ENCODE data around the gene TMED1.
"Not testable (repeated sequence)": the region's sequence is repeated elsewhere in the genome, so short reads cannot be mapped to it uniquely, and the experiment has no call there.

The TMED1 gene

DNA sequence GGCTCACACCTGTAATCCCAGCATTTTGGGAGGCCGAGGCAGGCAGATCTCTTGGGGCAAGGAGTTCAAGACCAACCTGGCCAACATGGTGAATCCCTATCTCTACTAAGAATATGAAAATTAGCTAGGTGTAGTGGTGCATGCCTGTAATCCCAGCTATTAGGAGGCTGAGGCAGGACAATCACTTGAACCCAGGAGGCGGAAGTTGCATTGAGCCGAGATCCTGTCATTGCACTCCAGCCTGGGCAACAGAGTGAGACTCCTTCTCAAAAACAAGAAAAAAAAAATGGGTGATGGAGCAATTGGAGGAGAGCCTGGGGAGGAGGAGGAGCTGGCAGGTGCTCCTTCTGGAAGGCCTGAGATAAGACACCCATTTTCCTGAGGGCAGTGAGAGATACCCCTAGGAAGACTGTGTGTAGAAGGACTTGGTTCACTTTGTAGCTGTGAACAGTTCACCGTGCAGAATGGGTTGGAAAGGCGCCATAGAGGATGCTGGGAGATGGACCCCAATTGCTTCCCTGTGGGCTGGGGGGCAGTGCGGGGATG, 26.6 kb upstream of the TMED1 start:
- ATAC-seq: no peak

DNA sequence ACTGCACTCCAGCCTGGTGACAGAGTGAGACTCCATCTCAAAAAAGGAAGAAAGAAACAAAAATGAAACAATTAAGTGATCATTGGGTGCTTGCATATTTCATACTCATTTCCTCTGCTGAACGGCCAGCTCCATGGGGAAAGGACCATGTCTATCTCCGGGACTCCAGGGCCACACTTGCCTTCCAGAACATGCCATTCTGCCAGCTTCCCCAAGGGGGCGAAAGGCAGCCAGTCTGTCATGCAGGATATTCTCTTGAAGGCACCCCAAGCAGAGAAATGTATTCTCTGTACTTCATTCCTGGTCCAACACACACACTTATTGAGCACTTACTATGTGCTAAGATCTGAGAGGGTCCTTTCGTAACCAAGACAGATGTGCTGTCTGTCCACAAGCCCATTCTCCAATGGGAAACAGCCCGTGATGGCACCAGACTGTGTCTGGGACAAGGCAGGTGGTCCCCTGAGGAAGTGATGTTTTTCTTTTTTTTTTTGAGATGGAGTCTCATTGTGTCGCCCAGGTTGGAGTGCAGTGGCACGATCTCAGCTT, 25.2 kb upstream of the TMED1 start:
- ATAC-seq: peak in 1 of 2 donors; percentile 28

DNA sequence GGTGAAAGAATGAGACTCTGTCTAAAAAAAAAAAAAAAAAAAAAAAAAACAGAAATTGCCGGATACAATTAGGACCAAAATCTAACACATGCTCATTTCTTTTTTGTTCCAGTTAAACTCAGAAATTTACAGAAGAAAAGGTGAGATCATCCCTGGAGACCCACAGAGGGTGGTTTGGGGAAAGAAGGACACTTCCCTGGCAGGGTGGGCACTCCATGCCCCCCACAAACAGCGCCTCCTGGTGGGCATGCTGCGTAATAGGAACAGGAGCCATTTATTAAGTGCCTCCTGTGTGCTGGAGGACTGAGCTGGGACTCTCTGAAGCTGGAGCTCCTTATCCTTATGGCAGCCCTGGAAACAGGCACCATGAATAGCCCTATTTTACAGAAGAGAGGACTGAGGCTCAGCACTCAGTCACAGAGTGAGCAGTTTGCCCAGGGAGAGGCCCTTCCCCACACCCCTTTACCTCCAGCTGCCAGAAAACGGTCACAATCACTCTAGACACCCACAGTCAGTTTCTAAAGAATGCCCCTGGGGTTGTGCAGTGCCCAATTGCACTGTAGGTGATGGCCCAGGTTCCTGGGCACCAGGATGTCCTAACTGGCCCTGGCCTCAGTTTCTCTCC, 22.3 kb upstream of the TMED1 start:
- ATAC-seq: peak in 1 of 2 donors; percentile 20

DNA sequence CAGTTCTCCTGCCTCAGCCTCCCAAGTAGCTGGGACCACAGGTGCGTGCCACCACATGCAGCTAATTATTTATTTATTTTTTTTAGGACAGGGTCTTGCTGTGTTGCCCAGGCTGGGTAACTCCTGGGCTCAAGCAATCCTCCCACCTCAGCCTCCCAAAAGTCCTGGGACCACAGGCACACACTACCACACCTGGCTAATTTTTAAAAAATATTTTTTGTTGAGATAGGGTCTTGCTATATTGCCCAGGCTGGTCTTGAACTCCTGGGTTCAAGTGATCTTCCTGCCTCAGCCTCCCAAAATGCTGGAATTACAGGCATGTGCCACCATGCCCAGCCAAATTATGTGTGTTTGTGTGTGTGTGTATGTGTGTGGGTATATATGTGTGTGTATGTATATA, 20.9 kb upstream of the TMED1 start:
- not testable (repeated sequence) for ATAC-seq

DNA sequence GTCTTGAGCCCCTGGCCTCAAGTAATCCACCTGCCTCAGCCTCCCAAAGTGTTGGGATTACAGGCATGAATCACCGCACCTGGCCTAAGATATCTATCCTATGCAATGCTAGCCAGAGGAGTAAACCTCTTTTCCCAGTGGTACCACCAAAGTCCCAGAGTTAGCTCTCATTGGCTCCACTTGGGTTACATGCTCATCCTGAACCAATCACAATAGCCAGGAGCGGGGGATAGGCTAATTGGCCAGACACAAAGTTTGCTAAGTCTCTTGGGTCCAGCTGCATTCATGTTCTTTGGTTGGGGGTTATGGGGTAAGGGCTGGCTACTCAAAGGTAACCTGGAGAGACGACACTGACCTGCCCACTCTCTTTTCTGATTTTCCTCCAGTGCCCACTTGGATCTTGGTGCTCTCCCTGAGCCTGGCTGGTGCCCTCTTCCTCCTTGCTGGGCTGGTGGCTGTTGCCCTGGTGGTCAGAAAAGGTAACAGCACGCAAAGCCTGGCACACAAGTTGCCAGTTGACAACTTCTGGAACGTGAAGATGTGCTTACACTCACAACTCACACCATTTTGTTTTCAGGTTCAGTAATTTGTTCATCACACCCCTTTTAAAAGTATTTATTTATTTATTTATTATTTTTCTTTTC, 20.0 kb upstream of the TMED1 start:
- peak in 1 of 2 donors; percentile 38 for ATAC-seq

DNA sequence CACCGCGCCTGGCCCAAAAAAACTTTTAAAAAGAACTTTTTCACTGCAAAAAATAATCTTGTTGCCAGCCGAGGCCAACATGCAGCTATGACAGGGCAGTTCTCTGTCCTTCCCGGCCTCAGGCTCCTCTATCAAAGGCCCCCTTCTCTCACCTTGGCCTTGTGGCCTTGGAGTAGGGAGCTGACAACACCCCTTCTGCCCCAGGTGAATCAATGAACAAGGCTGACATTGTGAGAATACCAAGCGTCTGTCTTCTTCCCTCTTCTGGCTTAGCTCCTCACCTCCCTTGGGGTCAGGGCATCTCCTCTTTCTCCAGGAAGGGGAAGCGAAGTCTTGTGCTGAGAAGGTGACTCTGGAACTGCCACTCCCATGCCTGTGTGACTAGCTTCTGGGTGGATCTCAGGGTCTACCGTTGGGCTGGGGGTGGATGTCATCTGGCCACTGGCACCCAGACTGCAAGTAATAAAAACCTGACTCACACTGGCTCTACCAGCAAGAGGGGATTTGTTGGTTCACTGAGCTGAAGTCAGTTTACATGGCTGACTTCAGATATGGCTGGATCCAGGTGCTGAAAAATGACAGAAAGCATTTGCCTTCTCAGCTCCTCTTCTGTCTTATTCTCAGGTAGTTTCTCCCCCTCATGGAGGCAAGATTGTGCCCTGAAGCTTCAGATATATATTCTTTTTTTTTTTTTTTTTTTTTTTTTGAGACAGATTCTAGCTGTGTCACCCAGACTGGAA, 18.5 kb upstream of the TMED1 start:
- ATAC-seq: no peak

DNA sequence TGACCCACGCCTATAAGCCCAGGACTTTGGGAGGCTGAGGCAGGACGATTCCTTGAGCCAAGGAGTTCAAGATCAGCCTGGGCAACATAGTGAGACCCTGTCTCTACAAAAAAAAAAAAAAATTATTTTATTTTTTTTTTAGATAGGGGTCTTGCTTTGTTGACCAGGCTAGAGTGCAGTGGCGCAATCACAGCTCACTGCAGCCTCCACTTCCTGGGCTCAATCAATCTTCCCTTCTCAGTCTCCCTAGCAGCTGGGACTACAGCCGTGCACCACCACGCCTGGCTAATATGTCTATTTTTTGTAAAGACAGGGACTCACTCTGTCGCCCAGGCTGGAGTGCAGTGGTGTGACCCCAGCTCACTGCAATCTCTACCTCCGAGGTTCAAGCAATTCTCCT, 16.9 kb upstream of the TMED1 start:
- ATAC-seq: no peak

DNA sequence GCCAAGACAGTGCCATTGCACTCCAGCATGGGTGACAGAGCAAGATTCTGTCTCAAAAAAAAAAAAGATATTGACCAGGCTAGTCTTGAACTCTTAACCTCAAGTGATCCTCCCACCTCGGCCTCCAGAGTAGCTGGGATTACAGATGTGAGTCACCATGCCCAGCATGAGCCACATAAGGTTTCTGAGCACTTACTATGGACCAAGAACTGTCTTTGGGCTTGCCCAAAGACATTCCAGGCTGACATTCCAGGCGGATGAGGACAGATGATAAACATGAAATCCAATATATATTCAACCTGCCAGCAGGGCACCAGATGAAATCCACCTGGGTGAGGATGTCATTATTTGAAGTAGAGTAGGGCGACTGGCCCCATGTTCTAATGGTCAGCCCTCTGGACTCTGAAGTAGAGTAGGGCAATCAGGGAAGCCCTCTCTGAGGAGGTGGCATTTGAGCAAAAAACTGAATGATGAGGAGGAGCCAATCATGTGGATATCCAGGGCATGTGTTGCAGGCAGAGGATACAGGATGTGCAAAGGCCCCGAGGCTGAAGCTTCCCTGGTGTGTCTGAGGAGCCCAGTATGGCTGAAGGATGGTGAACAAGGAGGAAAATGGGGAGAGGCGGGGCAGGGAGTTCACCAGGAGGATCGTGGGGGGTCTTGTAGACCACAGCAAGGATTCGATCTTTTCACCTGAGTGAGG, 16.2 kb upstream of the TMED1 start:
- ATAC-seq: no peak

DNA sequence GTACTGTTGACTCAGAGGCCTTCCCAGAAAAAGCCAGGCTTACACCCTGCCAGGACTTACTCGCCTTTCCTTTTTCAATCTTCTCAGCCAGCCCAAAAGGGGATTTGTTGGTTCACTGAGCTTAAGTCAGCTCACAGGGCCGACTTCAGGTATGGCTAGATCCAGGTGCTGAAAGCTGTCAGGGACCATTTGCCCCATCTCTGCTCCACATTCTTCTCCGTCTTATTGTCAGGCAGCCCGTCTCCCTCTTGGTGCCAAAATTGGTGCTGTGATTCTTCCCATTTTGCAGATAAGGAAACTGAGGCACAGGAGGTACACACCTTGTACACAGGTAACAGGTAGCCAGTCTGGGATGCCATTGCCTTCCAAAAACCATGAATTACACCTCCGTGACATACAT, 14.6 kb upstream of the TMED1 start:
- no peak for ATAC-seq

DNA sequence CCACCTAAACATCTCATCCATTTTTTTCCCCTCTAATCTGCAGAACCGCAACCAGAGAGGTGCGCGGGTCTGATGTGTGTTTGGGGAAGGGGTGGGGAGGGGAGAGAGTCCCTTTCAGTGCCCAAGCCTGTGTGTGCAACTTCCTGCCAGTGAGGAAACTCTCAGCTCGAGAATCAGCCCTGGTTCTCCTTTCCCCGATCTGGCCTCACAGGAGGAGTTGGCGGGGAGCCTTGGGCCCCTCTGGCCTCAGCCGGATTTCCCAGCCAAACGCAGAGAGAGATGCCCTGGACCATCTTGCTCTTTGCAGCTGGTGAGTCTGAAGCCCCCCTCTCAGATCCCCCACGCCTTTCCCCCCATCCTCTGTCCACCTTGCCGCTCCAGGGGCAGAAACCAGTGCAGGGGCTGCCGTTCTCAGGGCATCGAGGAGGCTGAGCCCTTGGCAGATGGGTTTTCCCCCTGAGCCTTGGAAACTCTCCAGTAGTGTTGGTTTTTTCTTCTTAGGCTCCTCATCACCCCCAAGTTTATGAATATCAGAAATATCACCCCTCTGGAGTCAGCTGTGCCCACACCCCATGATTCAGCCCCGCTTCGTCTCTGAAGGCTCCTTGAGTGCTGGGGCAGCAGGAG, 12.3 kb upstream of the TMED1 start, which contains the start of gene C19orf38:
TSS of gene C19orf38 (plus strand) at position 186 of the 627 bp plus-strand sequence. CDS start at position 280, 94 bp downstream.
- no peak for ATAC-seq

DNA sequence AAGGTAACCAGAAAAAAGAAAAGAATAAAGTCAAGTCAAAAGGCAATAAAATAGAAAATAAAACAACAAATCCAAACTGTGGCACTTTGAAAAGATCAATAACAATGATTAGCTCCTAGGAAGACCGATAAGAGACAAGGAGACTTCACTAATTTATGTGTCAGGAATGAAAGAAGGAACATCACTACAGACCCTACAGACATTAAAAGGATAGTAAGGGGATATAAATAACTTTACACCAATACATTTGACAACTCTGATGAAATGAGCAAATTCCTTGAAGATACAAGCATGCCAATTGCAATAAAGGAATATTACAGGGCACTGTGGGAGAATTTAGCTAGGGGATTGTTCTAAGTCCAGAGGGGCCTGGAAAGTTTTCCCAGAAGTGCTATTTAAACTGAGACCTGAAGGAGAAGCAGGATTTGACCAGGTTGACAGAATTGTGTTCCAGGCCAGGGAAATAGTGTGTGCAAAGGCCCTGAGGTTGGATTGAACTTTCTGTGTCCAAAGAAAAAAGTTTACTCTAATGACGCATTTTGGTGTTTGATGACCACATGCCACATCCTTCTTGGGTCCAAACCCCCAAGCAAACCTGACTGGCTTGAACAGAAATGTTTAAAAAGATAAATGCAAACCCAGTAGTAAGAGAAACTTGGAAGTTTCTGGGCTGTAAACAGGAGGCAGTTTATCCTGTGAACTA, 10.6 kb upstream of the TMED1 start:
- ATAC-seq: no peak

DNA sequence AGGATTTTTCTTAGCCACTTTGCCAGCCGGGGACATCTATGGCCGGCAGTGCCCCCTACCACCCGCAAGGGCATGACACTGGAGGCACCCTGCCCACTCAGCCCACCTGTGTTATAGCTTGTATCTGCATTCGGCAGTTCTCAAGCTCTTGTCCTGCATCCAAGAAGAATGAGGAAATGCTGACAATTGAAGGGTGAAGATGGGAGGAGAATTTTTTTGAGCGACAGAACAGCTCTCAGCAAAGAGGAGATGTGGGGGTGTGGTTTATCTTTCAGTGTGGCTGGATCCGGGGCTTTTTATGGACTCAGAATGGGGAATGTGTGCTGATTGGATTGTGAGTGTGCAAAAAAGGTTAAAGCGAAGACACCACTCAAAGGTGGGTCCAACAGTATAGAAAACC, 6.8 kb upstream of the TMED1 start:
- ATAC-seq: no peak

DNA sequence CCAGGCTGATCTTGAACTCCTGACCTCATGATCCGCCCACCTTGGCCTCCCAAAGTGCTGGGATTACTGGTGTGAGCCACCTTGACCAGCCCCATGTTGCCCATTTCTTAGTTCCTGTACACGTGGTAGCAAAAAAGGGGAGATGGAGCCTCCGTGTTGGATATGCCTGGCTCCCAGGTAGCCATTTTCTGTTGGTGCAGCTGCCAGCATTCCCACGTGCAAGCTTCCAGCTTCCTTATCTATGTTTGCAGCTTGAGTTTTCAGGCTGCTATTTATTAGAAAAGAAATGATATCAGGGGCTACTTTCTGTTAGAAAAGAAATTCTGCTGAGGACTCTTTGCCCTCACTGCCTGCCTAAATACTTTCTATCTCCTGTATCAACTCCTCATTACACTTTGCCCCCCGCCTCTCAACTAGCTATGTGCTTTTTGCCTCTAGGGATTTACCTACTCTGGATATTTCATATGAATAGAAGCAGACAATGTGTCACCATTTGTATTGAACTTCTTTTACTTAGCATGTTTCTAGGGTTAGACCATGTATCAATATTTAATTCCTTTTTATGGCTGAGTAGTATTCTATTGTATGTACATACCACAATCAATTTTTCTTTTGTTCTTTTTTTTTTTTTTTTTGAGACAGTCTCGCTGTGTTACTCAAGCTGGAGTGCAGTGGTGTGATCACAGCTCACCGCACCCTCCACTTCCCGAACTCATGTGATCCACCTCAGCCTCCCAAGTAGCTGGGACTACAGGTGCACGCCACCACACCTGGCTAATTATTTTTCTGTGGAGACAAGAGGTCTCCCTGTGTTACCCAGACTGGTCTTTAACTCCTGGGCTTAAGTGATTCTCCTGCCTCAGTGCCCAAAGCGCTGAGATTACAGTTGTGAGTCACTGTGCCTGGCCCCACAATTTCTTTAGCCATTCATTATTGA, 3.4 kb upstream of the TMED1 start:
- ATAC-seq: no peak

DNA sequence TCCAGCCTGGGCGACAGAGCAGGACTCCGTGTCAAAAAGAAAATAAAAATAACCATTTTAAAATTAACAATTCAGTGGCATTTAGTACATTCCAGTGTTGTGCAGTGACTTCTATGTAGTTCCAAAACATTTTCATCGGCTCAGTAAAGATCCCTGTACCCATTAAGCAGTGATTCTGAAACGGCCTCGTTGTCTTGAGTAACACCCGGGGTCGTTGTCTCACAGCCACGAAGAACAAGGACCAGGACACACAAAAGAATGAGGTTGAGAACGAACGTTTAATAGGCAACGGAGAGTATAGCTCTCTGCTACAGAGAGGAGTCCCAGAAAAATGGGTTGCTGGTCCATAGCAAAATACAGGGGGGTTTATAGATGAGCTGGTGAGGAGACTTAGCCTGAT, 2.4 kb upstream of the TMED1 start:
- ATAC-seq: no peak

DNA sequence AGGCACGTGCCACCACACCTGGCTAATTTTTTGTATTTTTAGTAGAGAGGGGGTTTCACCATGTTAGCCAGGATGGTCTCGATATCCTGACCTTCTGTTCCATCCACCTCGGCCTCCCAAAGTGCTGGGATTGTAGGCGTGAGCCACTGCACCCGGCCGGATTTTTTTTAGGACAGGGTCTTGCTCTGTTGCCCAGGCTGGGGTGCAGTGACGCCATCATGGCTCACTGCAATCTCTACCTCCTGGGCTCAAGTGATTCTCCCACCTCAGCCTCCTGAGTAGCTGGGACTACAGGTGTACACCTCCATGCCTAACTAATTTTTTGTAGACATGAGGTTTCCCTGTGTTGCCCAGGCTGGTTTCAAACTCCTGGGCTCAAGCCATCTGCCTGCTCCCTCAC, 1.6 kb upstream of the TMED1 start:
- ATAC-seq: not testable (repeated sequence)

DNA sequence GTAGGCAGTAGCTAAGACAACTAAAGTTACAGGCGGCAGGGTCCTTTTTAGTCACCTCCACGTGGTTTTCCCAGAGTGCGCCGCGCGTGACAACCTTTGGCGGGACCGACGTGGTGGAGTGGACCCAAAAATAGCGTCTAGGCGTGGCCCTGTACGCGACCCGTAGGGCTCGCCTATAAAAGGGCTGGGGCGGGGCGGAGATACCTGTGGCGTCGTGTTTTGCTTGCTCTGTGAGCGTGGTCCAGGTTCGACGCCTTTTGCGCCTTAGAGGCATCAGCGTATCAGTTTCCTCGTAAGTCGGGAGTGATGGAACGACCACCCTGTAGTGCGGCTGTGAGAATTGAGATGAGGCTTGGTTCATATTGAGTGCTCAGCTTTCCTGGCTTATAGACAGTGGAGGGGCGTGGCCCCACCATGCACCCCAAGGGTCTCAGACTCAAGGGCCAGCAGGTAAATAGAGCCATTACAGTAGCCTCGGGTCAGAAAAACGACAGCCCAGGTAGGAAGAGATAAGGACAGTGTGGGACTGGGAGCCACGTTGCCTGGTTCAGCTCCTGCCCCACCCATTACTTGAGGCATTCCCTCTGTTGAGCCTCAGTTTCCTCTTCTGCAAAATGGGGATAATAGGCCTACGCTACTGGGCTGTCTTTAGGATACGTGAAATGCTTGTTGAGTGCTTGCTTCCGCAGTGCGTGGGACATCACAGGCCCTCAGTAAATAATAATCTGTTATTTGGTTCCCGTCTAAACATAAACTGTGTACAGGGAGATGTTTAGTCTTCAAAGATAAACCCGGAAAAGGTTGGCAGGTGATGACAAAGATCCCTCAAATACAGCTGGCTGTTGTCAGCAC, 693 bp upstream of the TMED1 start:
- peak; percentile 36 to 46 for ATAC-seq

DNA sequence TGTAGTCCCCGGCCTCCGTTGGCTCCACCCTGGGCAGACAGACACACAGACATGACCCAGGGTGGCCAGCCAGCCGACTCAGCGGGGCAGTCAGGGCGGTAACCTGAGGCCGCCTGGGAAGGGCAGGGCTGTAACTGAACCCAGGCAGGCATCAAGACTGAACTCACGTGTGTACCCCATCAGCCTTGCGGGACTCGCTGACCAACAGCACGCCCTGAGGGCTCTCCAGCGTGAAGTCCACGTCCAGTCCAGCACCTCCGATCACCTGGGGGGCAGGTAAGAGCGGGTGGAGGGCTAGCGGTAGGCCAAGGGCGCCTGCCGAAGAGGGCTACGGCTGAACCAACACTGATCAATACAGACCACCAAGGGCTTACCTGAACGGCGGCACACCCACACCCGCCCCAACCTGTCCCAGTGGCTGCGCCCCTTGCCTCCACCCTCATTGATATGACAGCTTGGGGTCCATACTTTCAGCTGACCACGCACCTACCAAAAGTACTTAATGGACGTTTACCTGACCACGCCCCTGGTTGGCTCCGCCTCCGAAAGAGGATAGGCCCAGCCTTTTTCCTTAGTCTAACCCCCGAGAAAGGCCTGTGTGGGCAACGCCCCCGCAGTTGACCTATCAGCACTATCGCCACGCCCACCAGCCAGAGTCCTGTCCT, 791 bp downstream of the TMED1 start:
- no peak for ATAC-seq

DNA sequence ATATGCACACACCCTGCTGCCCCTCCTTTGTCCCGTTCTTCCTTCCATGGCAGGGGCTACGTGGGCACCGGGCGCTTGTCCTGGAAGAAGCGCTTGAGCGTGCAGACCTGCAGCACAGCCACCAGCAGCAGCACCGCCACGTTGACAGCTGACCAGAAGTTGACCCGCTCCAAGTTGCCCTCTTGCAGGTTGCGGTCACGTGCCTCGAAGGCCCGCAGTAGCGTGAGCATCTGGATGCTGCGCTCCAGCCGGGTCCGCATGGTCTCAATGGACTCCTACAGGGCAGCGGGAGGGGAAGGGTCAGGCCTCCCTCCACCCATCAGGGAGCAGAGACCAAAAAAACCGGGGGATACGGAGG, 3.1 kb downstream of the TMED1 start:
- ATAC-seq: no peak
